Pancreas (tissue), 10 donors: Measurements from ENCODE around the gene DHX8. TPM values are rescaled to one million over a fixed set of nuclear protein-coding genes. Genes with fewer than 3 reads are reported as not detected.

Source experiments
- ATAC-seq, 4 donors: fragments of 200-7000 bp; cut with Tn5 transposase; one replicate each; pipeline versions ENCODE4 v1.8.0 to v1.9.1; 2020; ENCODE audit warnings: mild to moderate bottlenecking in 4 of 4, moderate library complexity in 4 of 4
- DNase-seq, 6 donors: peaks; one replicate each; pipeline ENCODE4 v3.0.0-alpha.2; 2020
- FAIRE-seq: peaks from 2 replicates; lab custom pipeline; 2012; peaks lifted over from hg19 to GRCh38; lab: Jason Lieb, UNC
- H3K27ac ChIP-seq, 4 donors: fragments of 200-600 bp; sonication (generic); 1 replicate in 3 of 4; 2 replicates in 1 of 4; pipeline versions ENCODE4 v1.5.0 to v1.8.0; 2020
- H3K27me3 ChIP-seq, 4 donors: fragments of 200-600 bp; one replicate each; pipeline ENCODE4 v1.8.0; 2021
- H3K36me3 ChIP-seq, 3 donors: fragments of 200-600 bp; sonication (generic) in 1 of 3; one replicate each; pipeline versions ENCODE4 v1.5.0 to v1.8.0; 2020 to 2021
- H3K4me1 ChIP-seq, 3 donors: fragments of 200-600 bp; one replicate each; pipeline ENCODE4 v1.8.0; 2021
- H3K4me3 ChIP-seq, 4 donors: fragments of 200-600 bp; sonication (generic) in 2 of 4; one replicate each; pipeline versions ENCODE4 v1.5.0 to v1.8.0; 2020 to 2021
- H3K9me3 ChIP-seq, 4 donors: fragments of 200-600 bp; one replicate each; pipeline ENCODE4 v1.8.0; 2021
- WGBS, 2 donors: extraction: QIAGEN DNeasy Blood & Tissue Kit; methylation state at CpG; one replicate each; pipeline ENCODE4 v1.1.7; 2013; 5-methylcytosine and 5-hydroxymethylcytosine counted together
- intact Hi-C, 3 donors: fragments of 100-400 bp; cut with DNase I; formaldehyde crosslinking; loops; one replicate each; pipeline versions ENCODE4 v1.11.1 to v1.14.2; 2022
- polyA plus RNA-seq, 2 donors: library from polyadenylated mRNA; stranded (reverse); fragments of 200-250 nt; gene quantifications; one replicate each; pipeline ENCODE4 v1.2.3, GENCODE V29; 2013
- total RNA-seq, 6 donors: library from RNA; stranded (reverse); fragmentation: NEBNext Ultra II Directional in 4 of 6; extraction: Animal tissue kit (Norgen Biotek cat#: 25700) in 4 of 6; gene quantifications; one replicate each; pipeline versions ENCODE4 v1.2.1 to v1.2.4, GENCODE V29; 2021 to 2023
- TF ChIP-seq, protein P1 (sequence below), 4 donors: fragments of 200-600 bp; sonication (generic) in 3 of 4; IDR thresholded peaks; one replicate each; pipeline versions ENCODE4 v1.5.0 to v1.8.0; 2021; ENCODE audit warnings: antibody characterized with exemption in 4 of 4
- donor health status: healthy with polysubstance abuse.
- donor health status: DM: no; HTN: no; CAD: no; lungs with moderate emphysema.
- donor health status: DM: no; HTN: no; CAD: no.
- donor health status: control.
- donor health status: control.
- donor health status: Bipolar disorder and iron deficiency.
- donor health status: DM: yes; HTN: yes; CAD: no.
- donor health status: DM: no; HTN: no; CAD: no.
- donor health status: DM: no; HTN: no; CAD: no.
- donor health status: DM: yes; HTN: yes; CAD: no.

DHX8 gene
- total RNA-seq (10 to 100 TPM; 11.0 to 26.0 (median 16.8) TPM), polyA plus RNA-seq (10 to 100 TPM; 13.2 to 18.9 TPM)

DNA sequence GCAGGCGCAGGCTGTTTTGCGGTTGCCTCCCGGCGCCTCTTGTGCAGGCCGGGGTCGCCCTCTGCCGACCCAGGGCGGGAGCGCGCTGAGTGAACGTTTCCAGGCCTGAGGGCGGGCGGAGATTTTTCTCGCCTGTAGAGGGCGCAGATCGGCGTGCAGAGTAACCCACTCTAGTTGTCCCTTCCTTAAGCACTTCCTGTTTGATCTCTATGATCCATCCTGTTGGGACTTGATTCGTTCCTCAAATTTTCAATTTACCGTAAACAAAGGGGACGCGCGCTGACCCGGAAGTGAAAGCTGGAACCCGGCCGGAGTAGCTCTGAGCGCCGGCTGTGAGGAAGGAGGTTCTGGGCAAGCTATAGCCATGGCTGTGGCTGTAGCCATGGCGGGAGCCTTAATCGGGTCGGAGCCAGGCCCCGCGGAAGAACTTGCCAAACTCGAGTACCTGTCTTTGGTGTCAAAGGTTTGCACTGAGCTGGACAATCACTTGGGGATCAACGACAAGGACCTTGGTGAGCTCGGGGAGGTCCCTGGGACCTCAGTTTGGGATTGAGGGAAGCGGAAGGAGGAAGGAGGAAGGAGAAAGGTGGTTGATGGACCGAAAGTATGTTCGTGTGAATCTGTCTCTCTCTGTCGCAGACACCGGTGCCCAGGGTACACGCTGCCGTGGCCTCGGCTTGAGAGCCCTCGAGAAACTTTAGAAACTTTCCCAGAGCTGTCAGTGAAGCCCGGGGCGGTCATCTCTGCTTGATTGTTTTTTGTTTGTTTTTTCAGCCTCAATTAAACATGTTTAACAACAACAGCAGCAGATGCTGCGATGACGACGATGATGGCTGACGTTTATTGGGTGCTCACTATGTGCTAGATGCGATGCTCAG lies at the start of gene DHX8:
DHX8 (plus strand) TSS at position 302 of the 878 bp plus-strand sequence; CDS start at position 365, 63 bp downstream.
- 0 to 1% methylated on average over 51 of the region's 51 CpGs for WGBS, 2 donors
- no peaks in the 10 kb centered on the region for H3K36me3 ChIP-seq
- H3K9me3 ChIP-seq, result no peaks in the 10 kb centered on the region
- peak within 1 kb of the TSS; percentile 29 to 77 (median 67) for H3K27ac ChIP-seq
- peak; percentile 97 to 99 (median 98) for ATAC-seq
- peak within 1 kb of the TSS; percentile 57 to 76 (median 62) for H3K4me3 ChIP-seq
- DNase-seq, result peak; percentile 92 to 99 (median 97)
- peak; percentile 98 for FAIRE-seq
- H3K4me1 ChIP-seq, result peaks cover 12 to 22% (median 17%) of the 10 kb centered on the region in 3 donors
- H3K27me3 ChIP-seq, result no peaks in the 10 kb centered on the region
- intact Hi-C loops, result loop anchor here in 2 of 3 donors (2.0 to 5.0 kb wide), 2 partner anchors 87 to 91 kb away; partner anchors contain the start of gene ARL4D (in 1 of the 2)
- TF ChIP-seq, protein P1, sequence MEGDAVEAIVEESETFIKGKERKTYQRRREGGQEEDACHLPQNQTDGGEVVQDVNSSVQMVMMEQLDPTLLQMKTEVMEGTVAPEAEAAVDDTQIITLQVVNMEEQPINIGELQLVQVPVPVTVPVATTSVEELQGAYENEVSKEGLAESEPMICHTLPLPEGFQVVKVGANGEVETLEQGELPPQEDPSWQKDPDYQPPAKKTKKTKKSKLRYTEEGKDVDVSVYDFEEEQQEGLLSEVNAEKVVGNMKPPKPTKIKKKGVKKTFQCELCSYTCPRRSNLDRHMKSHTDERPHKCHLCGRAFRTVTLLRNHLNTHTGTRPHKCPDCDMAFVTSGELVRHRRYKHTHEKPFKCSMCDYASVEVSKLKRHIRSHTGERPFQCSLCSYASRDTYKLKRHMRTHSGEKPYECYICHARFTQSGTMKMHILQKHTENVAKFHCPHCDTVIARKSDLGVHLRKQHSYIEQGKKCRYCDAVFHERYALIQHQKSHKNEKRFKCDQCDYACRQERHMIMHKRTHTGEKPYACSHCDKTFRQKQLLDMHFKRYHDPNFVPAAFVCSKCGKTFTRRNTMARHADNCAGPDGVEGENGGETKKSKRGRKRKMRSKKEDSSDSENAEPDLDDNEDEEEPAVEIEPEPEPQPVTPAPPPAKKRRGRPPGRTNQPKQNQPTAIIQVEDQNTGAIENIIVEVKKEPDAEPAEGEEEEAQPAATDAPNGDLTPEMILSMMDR (IDR thresholded peaks at IDR 0.05), result peak; percentile 100

- ATAC-seq (no peak), DNase-seq (no peak), FAIRE-seq (no peak)
- Histone ChIP-seq H3K4me3 (no peak overlapping the region), H3K9me3 (no peaks in the 10 kb centered on the region), H3K27ac (no peak overlapping the region), H3K27me3 (no peaks in the 10 kb centered on the region), H3K4me1 (no peaks in the 10 kb centered on the region), H3K36me3 (no peaks in the 10 kb centered on the region)
- intact Hi-C loops, result no loop called here
- 72 to 83% methylated on average over 4 of the region's 4 CpGs for WGBS, 2 donors
- TF ChIP-seq, protein P1 (IDR thresholded peaks at IDR 0.05), result no peak
Measured at GRCh38 chr17:43434902-43435319, 48.9 kb upstream of the DHX8 start.

DNA sequence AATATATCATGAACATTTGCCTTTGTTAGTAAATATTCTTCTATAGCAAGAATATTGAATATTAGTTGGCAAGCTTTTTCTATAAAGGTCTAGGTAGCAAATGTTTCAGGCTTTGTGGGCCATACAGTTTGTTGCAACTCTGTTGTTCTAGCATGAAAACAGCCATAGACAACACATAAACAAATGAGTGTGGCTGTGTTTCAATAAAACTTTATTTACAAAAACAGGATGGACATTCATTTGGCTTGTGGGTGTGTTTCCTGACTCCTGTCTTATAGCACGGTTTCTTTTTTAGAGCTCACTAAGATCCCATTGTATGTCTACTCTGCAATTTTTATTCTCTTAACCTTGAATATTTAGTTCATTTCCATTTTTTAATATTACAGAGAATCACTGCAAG lies 46.0 kb upstream of the DHX8 start:
- FAIRE-seq, result no peak
- H3K27me3 ChIP-seq, result no peaks in the 10 kb centered on the region
- H3K4me1 ChIP-seq, result no peaks in the 10 kb centered on the region
- no peak for DNase-seq
- 94 to 97% methylated on average over 1 of the region's 1 CpG for WGBS, 2 donors
- no peaks in the 10 kb centered on the region for H3K36me3 ChIP-seq
- intact Hi-C loops, result no loop called here
- no peak for ATAC-seq
- TF ChIP-seq, protein P1 (IDR thresholded peaks at IDR 0.05), result no peak
- no peak overlapping the region for H3K4me3 ChIP-seq
- H3K9me3 ChIP-seq, result no peaks in the 10 kb centered on the region
- no peak overlapping the region for H3K27ac ChIP-seq

DNA sequence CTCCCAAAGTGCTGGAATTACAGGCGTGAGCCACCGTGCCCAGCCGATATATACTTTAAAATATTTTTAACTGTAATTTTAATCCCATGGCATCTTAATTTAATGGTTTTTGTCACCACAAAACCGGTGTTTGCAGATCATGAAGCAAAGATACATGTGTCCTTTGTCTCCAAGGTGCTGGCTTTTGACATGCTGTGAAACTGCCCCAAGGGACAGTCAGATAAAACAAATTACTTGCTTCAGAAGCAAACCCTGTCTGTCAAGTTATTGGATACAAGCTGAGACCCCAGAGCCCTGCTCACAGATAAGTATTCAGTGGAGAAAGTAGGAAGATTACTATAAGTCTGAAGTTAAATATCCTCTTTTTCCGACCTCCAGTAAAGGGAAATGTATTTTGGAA lies 45.1 kb upstream of the DHX8 start:
- Histone ChIP-seq H3K27ac (no peak overlapping the region), H3K9me3 (peaks cover 0 to 2% (median 0%) of the 10 kb centered on the region in 4 donors), H3K4me1 (no peaks in the 10 kb centered on the region), H3K27me3 (no peaks in the 10 kb centered on the region), H3K4me3 (no peak overlapping the region), H3K36me3 (no peaks in the 10 kb centered on the region)
- DNase-seq, result no peak
- FAIRE-seq, result no peak
- TF ChIP-seq, protein P1 (IDR thresholded peaks at IDR 0.05), result no peak
- no peak for ATAC-seq
- WGBS, 2 donors, result 60 to 69% methylated on average over 5 of the region's 5 CpGs
- intact Hi-C loops, result no loop called here
